PC-3 (cell line): Measurements from ENCODE around the gene UGGT1.

Experiments used
- CTCF ChIP-seq: fragments of 300-600 bp; sonication (generic); conservative IDR thresholded peaks from 2 replicates; pipeline ENCODE4 v1.5.1; 2017; ENCODE audit warnings: antibody characterized with exemption, low read depth, mild to moderate bottlenecking, low read length
- EZH2 ChIP-seq: fragments of 300-600 bp; sonication (generic); IDR thresholded peaks from one replicate; pipeline ENCODE4 v1.6.1; 2017; ENCODE audit warnings: antibody characterized with exemption, mild to moderate bottlenecking, low read length; ENCODE audit not compliant: unreplicated experiment

- TF ChIP-seq CTCF: no peak
- no peak for TF ChIP-seq EZH2
Measured at GRCh38 chr2:128105072-128105471, 14.1 kb downstream of the UGGT1 start.
